A673 (cell line): Measurements from ENCODE around the gene RNU4-1. TPM values are rescaled to one million over a fixed set of nuclear protein-coding genes. Genes with fewer than 3 reads are reported as not detected.

ENCODE experiments used
- BruUV-seq: library from RNA; stranded (reverse); fragments of 400-500 nt; replicated peaks from 2 replicates; lab custom pipeline; 2021; lab: Mats Ljungman, UMichigan
- CTCF ChIA-PET: fragments of 300-600 bp; sonication (Branson Sonifier 250); formaldehyde crosslinking; loops from one replicate; lab custom pipeline; 2022; ENCODE audit warnings: antibody characterized with exemption; lab: Charles Lee
- POLR2A ChIA-PET: fragments of 300-600 bp; sonication (Branson Sonifier 250); formaldehyde crosslinking; loops from one replicate; lab custom pipeline; 2022; ENCODE audit warnings: antibody characterized with exemption; ENCODE audit not compliant: low non-redundant PET; lab: Charles Lee
- DNase-seq: peaks from one replicate; pipeline ENCODE4 v3.0.0-alpha.2; 2015; ENCODE audit warnings: low spot score
- H3K27ac ChIP-seq: fragments of 200-600 bp; sonication (generic); 2 replicates; pipeline ENCODE4 v1.5.1; 2016; ENCODE audit warnings: mixed run types, low read depth, mild to moderate bottlenecking, mixed read lengths, antibody characterized with exemption, low read length; ENCODE audit not compliant: poor library complexity, severe bottlenecking
- H3K27me3 ChIP-seq: fragments of 200-600 bp; sonication (generic); replicated peaks from 2 replicates; pipeline ENCODE4 v1.6.1; 2017; ENCODE audit warnings: mixed run types, low read depth, mild to moderate bottlenecking, mixed read lengths, antibody characterized with exemption, low read length; ENCODE audit not compliant: insufficient read depth, poor library complexity
- H3K36me3 ChIP-seq: fragments of 200-600 bp; sonication (generic); 2 replicates; pipeline ENCODE4 v1.6.1; 2016; ENCODE audit warnings: mixed run types, mild to moderate bottlenecking, mixed read lengths, antibody characterized with exemption, low read length; ENCODE audit not compliant: insufficient read depth, poor library complexity, severe bottlenecking
- H3K4me1 ChIP-seq: fragments of 200-600 bp; sonication (generic); 2 replicates; pipeline ENCODE4 v1.6.1; 2017; ENCODE audit warnings: mixed run types, mild to moderate bottlenecking, mixed read lengths, antibody characterized with exemption, low read length; ENCODE audit not compliant: insufficient read depth, poor library complexity, severe bottlenecking
- H3K4me3 ChIP-seq: fragments of 200-600 bp; sonication (generic); 2 replicates; pipeline ENCODE4 v1.5.1; 2016; ENCODE audit warnings: low read depth, mixed run types, mild to moderate bottlenecking, mixed read lengths, low read length; ENCODE audit not compliant: poor library complexity, severe bottlenecking
- H3K9me3 ChIP-seq: fragments of 200-600 bp; sonication (generic); 2 replicates; pipeline ENCODE4 v1.6.1; 2016; ENCODE audit warnings: mixed run types, low read depth, mild to moderate bottlenecking, mixed read lengths, antibody characterized with exemption, low read length; ENCODE audit not compliant: poor library complexity, severe bottlenecking
- CTCF ChIP-seq: fragments of 300-800, 200-600 bp; sonication (generic); conservative IDR thresholded peaks from 2 replicates; pipeline ENCODE4 v1.5.1; 2017; ENCODE audit warnings: low read depth, mild to moderate bottlenecking, antibody characterized with exemption, low read length, moderate library complexity, mixed read lengths
- EZH2 ChIP-seq: fragments of 200-600 bp; sonication (generic); IDR thresholded peaks from 2 replicates; pipeline ENCODE4 v1.6.1; 2017; ENCODE audit warnings: borderline replicate concordance, low read depth, mild to moderate bottlenecking, mixed read lengths, antibody characterized with exemption, low read length; ENCODE audit not compliant: poor library complexity, severe bottlenecking
- intact Hi-C: fragments of 100-400 bp; cut with micrococcal nuclease; formaldehyde crosslinking; loops from one replicate; pipeline ENCODE4 v1.10.0; 2022; ENCODE audit not compliant: unreplicated experiment
- total RNA-seq: library from RNA; stranded (reverse); gene quantifications from 2 replicates; pipeline ENCODE4 v1.2.3, GENCODE V29; 2021

Gene RNU4-1
- total RNA-seq, 1 experiment from 2014 or later, result 1,130 TPM

GRCh38 chr12:120265473-120266179 lies 27.4 kb downstream of the RNU4-1 start, which contains the start of gene PXN:
TSS of gene PXN (minus strand) at chr12:120265730. CDS start at chr12:120265629, 101 bp downstream.
- ChIA-PET CTCF (interaction anchor here (0.7 to 8.5 kb wide), 10 partner anchors 9 to 149 kb away, joined by 3 to 141 read pairs (median 6); partner anchors contain the start of genes RAB35 and RNU4-2), POLR2A (interaction anchor here (0.9 kb wide), 1 partner anchor 26 kb away, joined by 4 read pairs; the partner anchor contains the start of gene RNU4-2)
- Histone ChIP-seq H3K27ac (peak within 1 kb of the TSS; percentile 71), H3K36me3 (no peaks in the 10 kb centered on the region), H3K27me3 (no peaks in the 10 kb centered on the region), H3K4me1 (peaks cover 28% of the 10 kb centered on the region), H3K9me3 (no peaks in the 10 kb centered on the region), H3K4me3 (peak within 1 kb of the TSS; percentile 80)
- intact Hi-C loops, result loop anchor here (1.0 to 10.0 kb wide), 2 partner anchors 37 to 151 kb away; partner anchors contain the start of gene RAB35
- BruUV-seq, result no TSS peak
- peak; percentile 74 for TF ChIP-seq CTCF
- no peak for TF ChIP-seq EZH2
- peak; percentile 86 for DNase-seq

GRCh38 chr12:120264904-120265472 lies 28.0 kb downstream of the RNU4-1 start:
- Histone ChIP-seq H3K4me3 (peak overlapping the region; percentile 80), H3K4me1 (peaks cover 28% of the 10 kb centered on the region), H3K27ac (peak overlapping the region; percentile 71), H3K9me3 (no peaks in the 10 kb centered on the region), H3K36me3 (no peaks in the 10 kb centered on the region), H3K27me3 (no peaks in the 10 kb centered on the region)
- ChIA-PET CTCF (interaction anchor here (0.6 to 8.5 kb wide), 11 partner anchors 8 to 148 kb away, joined by 3 to 141 read pairs (median 5); partner anchors contain the start of genes RAB35 and RNU4-2), POLR2A (interaction anchor here (0.9 kb wide), 1 partner anchor 26 kb away, joined by 4 read pairs; the partner anchor contains the start of gene RNU4-2)
- BruUV-seq, result no TSS peak
- TF ChIP-seq EZH2, result no peak
- no peak for TF ChIP-seq CTCF
- intact Hi-C loops, result loop anchor here (10.0 kb wide), 1 partner anchor 150 kb away; the partner anchor contains the start of gene RAB35
- no peak for DNase-seq

- no TSS peak for BruUV-seq
- Histone ChIP-seq H3K36me3 (no peaks in the 10 kb centered on the region), H3K27me3 (no peaks in the 10 kb centered on the region), H3K9me3 (no peaks in the 10 kb centered on the region), H3K4me1 (peaks cover 28% of the 10 kb centered on the region), H3K4me3 (peak overlapping the region; percentile 80), H3K27ac (no peak overlapping the region)
- CTCF ChIA-PET, result interaction anchor here (0.6 to 8.5 kb wide), 4 partner anchors 29 to 63 kb away, joined by 3 to 141 read pairs (median 4); no protein-coding TSS in a partner anchor
- TF ChIP-seq CTCF (no peak), EZH2 (no peak)
- no peak for DNase-seq
- intact Hi-C loops, result loop anchor here (10.0 kb wide), 1 partner anchor 149 kb away; the partner anchor contains the start of gene RAB35
- POLR2A ChIA-PET, result no interaction called here
Observed at GRCh38 chr12:120264086-120264903, 28.7 kb downstream of the RNU4-1 start.
